SK-N-SH treated with all-trans-retinoic acid at 6 μM for 48 hours (cell line): Measurements from ENCODE around the gene LRRC17.
"Not testable (repeated sequence)": the region's sequence is repeated elsewhere in the genome, so short reads cannot be mapped to it uniquely, and the experiment has no call there.

Source experiments
- CREB5 ChIP-seq: fragments of 250-450 bp; sonication (Bioruptor Pico); IDR thresholded peaks from 2 replicates; pipeline ENCODE4 v1.5.1; 2020; ENCODE audit warnings: low read depth, mild to moderate bottlenecking, moderate library complexity
- PATZ1 ChIP-seq: fragments of 250-450 bp; sonication (Bioruptor Pico); IDR thresholded peaks from 2 replicates; pipeline ENCODE4 v1.8.0; 2020; ENCODE audit warnings: mild to moderate bottlenecking, moderate library complexity, borderline replicate concordance
- RARB ChIP-seq: fragments of 250-450 bp; sonication (Bioruptor Pico); IDR thresholded peaks from 2 replicates; pipeline ENCODE4 v1.8.0; 2021; ENCODE audit warnings: mild to moderate bottlenecking, moderate library complexity
- ZFP3 ChIP-seq: fragments of 250-450 bp; sonication (Bioruptor Pico); IDR thresholded peaks from 2 replicates; pipeline ENCODE4 v1.5.0; 2020; ENCODE audit warnings: mild to moderate bottlenecking, moderate library complexity
- ZNF70 ChIP-seq: fragments of 450-650 bp; formaldehyde crosslinking; IDR thresholded peaks from 2 replicates; pipeline ENCODE4 v1.5.0; 2020; ENCODE audit warnings: mild to moderate bottlenecking, moderate library complexity

- TF ChIP-seq ZFP3, PATZ1, RARB, ZNF70, CREB5 (CRISPR knock-in tag): not testable (repeated sequence)
Measured at GRCh38 chr7:102977586-102977985, 64.8 kb downstream of the LRRC17 start.
